NCI-H1694 (cell line): Measurements from ENCODE around the gene POLR2J.
"Not testable (repeated sequence)": the region's sequence is repeated elsewhere in the genome, so short reads cannot be mapped to it uniquely, and the experiment has no call there.

Source experiments
- DNase-seq: peaks from one replicate; lab custom pipeline; 2025; lab: John Stamatoyannopoulos, UW

The POLR2J gene

GRCh38 chr7:102478314-102479208, at the start of gene POLR2J:
Gene POLR2J (minus strand): TSS chr7:102478922. CDS start chr7:102478860, 62 bp downstream.
- not testable (repeated sequence) for DNase-seq

DNA sequence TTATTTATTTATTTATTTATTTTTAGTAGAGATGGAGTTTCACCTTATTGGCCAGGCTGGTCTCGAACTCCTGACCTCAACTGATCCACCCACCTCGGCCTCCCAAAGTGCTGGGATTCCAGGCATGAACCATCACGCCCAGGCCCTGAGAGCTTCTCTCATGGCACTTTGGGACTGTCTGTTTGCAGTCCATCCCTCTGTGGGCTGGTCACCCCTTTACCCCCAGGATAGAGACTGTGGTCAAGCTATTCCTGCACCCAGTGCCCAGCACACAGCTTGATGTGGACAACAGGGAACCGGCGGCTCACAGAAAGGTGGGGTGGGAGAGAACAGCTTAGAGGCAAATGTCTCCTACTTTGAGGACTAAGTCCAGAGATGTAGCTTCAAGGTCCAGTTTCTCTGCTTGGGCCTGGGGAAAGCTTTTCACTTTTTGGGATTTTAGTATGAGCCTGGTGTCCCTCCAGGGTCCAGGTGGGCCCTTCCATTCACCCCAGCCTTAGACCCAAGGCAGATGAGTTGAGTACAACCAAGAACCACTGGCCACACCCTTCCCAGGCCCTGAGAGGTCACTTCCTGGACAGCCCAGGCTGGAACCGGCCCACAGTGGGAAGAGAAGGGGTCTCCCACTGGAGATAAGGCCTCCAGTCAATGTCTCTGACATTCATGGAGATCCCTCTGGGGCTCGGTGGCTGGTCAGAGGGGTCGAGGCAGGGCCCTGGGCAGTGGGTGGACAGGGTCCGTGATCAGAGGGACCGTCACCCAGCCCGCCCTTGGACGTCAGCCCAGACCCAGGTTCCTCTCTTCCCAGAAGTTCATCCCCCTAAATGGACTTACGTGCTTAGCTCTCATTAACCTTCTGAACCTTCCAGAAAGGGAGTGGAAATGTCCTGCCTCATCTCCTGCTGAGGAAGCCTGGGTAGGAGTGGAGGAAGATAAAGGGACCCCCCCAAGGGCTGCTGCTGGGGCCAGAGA, 49.4 kb upstream of the POLR2J start:
- not testable (repeated sequence) for DNase-seq

DNA sequence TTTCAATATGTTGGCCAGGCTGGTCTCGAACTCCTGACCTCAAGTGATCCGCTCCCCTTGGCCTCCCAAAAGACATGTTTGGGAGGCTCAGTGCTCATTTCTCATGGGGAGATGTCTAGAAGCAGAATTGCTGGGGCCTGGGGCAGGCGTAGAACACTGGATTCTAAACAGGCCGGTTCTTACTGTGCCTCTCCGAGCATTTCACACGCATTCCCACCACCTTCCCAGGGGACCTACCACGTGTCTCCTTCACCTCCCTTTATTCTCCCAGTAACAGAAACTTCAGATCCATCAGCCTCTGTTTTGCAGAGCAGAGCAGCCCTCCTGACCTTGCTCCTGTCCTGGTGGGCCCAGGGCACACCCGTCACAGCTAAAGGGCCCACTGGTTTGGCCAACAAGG, 48.5 kb upstream of the POLR2J start:
- not testable (repeated sequence) for DNase-seq

GRCh38 chr7:102524803-102525202, 46.1 kb upstream of the POLR2J start:
- DNase-seq: not testable (repeated sequence)

DNA sequence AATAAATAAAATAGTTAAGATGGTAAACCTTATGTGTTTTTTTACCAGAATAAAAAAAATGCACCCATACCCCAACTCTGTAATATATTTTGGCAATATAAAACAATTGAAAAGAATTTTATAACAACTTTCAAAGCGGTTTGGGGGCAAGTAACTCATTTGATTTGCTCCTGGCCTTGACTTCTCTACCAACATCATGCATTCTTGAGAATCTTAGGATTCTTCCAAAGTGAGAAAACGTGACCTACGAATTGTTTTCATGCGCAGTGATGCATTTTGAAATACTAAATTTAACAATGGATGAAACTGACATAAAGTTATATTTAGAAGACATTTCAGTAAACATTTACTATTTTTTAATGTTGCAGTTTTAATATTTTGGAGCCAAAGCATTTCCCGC, 42.1 kb upstream of the POLR2J start:
- not testable (repeated sequence) for DNase-seq

DNA sequence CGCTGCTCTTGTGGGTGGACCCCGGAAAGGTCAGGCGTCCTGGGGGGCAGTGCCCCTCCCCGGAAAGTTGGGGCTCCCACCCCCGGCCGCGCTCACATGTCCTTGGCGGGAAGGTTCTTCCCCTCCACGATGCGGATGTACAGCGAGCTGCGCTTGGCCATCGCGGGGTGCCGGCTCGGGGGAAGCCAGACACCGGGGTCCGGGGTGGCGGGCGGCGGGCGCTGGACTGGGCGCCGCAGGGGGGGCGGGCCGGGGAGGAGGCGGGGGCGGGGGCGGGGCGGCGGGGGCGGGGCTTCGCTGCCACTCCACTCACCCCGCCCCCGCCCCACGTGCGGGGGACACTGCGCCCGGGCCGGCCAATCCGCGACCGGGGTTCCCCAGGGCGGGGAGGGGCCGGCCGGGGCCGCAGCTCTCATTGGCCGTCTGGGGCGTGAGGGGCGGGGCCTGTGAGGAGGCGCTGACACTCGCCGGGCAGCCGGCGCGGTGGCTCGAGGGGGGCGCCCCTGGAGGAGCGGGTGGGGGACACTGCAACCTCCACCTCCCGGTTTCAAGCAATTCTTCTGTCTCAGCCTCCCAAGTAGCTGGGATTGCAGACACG, 38.9 kb upstream of the POLR2J start, which contains the start of gene RASA4B:
RASA4B (minus strand) TSS at position 228 of the 598 bp plus-strand sequence; CDS start at position 161, 67 bp downstream.
- not testable (repeated sequence) for DNase-seq

DNA sequence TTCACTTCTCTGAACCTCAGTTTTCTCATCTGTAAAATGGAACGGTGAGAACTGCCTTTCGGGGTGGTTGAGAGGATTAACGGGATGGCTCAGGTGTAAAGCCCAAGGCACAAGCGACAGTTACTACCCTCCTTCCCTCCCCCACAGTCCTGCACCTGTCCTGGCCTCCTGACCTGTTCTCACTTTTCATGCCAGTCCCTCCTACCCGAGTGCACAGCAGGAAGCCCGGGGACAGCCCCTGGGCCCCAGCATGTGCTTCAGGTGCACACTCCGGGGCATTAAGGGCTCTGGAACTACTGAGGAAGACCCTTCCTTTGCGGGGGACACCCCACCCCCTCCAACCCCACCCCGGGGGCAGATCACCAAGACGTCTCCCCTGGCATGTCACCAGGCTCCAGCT, 38.2 kb upstream of the POLR2J start:
- DNase-seq: not testable (repeated sequence)

DNA sequence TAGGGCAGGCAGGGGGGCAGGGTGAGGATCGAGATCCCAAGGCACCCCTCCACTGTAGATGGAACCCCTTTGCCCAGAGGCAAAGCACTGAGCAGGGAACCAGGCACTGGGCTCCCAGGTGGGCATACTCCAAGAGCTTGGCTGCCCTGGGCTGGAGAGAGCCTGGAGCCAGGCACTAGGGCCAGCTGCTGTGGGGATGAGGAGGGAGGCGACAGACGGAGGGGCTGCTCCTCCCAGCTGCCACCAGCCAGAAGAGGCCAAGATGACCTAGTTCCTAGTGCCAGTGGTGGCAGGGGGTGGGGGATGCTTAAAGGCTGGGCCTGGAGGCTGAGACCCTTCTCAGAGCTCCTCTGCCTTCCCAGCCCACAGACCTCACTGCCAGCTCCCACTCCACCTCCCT, 37.2 kb upstream of the POLR2J start:
- DNase-seq: not testable (repeated sequence)

GRCh38 chr7:102514881-102515721, 36.4 kb upstream of the POLR2J start:
- not testable (repeated sequence) for DNase-seq

DNA sequence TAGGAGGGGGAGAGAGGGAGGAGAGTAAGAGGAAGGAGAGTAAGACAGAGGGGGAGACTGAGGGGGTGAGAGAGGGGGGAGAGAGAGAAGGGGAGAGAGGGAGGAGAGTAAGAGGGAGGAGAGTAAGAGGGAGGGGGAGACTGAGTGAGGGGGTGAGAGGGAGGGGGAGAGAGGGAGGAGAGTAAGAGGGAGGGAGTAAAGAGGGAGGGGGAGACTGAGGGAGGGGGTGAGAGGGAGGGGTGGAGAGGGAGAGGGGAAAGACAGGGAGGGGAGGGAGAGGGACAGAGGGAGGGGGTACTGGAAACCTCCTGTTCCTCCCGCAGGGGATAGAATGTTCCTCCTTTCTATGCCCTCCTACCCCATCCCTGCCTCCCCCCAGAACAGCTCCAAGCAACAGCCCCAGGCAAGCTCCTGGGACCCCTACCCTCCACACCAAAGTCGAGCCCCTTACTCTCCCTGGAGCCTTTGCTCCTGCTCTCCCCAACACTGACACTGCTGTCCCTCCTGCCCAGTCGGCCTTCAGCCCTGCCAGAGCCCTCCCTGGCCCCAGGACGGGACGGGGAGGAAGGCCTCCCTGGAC, 34.0 kb upstream of the POLR2J start:
- not testable (repeated sequence) for DNase-seq

DNA sequence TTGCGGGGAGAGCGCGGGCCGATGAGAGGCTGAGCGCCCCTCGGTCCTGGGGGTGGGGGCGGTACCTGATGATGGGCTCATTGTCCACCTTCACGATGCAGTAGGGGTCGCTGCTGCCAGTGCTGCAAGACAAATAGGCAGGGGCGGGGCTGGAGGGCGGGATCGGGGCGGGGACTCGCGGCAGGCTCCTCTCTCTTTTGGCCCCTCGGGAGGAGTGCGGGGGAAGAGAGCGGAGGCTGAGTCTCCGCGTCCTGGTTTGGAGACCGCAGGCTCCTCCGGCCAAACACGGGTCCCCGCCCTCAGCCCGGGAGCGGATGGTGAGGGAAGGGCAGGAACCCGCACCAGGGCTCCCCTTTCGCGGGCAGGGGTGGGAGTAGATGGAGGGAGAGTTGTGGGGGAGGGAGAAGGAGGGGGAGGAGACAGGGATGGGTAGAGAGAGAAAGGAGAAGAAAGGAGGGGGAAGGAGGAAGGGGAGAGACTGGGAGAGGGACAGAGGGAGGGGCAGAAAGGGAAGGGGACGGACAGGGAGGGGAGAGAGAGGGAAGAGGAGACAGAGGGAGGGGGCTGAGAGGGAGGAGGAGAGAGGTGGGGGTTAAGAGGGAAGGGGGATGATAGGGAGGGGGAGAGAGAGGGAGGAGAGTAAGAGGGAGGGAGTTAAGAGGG, 33.3 kb upstream of the POLR2J start:
- DNase-seq: not testable (repeated sequence)

DNA sequence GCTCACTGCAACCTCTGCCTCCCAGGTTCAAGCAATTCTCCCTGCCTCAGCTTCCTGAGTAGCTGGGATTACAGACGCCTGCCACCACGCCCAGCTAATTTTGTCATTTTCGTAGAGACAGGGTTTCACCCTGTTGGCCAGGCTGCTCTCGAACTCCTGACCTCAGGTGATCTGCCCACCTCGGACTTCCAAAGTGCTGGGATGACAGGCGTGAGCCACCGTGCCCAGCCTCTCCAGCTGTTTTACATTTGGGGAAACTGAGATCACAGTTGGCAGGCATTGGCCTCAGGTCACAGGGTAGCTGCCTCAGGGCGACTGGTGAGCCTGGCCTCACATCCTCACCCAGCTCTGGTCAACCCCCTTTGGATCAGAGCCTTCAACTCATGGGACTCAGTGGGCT, 31.9 kb upstream of the POLR2J start:
- not testable (repeated sequence) for DNase-seq

DNA sequence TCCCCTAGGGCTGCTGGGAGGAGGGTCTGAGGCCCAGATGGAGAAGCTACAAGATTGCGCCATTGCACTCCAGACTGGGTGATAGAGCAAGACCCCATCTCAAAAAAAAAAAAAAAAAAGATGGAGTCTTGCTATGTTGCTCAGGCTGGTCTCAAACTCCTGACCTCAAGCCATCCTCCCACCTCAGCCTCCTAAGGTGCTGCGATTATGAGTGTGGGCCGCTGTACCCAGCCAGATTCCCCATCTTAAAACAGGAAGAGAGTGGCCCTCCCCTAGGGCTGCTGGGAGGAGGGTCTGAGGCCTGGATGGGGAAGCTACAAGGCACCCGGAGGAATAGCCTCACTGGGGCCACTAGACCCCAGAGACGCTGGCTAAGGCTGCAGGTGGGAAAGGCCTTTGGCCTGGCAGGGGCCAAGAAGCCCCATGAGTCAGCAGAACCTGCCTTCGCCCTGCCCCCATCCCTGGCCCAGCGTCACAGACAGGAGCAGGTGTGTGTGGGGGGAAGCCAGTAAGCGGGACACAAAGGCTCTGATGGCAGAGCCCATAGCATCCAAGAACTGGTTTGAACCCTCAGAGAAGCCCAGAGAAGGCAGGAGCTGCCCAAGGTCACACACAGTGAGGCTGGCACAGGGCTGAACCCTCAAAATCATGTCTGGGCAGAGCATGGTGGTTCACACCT, 28.8 kb upstream of the POLR2J start:
- DNase-seq: not testable (repeated sequence)

- DNase-seq: not testable (repeated sequence)
Observed at GRCh38 chr7:102505298-102506185, 26.8 kb upstream of the POLR2J start.

DNA sequence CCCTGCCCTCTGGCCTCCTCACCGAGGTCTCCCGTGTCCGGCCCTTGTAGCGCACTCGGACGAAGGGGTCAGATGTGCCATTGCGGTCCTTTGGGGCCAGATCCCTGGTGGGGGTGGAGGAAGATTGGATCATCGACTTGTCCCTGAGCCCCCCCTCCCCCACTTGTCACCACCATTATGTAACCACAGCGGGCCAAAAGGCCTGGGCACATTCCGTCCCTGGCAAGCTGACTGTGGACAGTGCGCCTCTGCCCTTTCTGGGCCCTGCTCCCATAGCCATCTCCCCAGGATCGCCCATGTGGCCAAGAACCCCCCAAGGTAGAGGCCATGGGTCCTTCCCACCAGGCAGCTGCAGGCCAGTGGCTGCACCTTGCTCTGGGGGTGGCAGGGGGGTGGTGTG, 24.4 kb upstream of the POLR2J start:
- not testable (repeated sequence) for DNase-seq

- DNase-seq: not testable (repeated sequence)
Observed at GRCh38 chr7:102498321-102498720, 19.6 kb upstream of the POLR2J start.

DNA sequence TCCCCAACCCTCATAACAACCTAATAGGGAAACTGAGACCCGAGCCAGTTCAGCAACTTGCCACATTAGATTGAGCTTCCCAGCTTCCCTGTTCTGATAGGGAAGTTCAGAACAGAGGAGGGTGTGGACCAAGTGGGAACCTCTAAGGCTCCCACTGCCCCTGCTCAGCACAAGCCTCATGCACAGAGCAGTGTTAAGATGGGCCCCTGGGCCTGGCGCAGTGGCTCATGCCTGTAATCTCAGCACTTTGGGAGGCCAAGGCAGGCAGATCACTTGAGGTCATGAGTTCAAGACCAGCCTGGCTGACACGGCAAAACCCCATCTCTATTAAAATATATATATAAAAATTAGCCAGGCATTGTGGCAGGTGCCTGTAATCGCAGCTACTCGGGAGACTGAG, 18.6 kb upstream of the POLR2J start:
- not testable (repeated sequence) for DNase-seq

DNA sequence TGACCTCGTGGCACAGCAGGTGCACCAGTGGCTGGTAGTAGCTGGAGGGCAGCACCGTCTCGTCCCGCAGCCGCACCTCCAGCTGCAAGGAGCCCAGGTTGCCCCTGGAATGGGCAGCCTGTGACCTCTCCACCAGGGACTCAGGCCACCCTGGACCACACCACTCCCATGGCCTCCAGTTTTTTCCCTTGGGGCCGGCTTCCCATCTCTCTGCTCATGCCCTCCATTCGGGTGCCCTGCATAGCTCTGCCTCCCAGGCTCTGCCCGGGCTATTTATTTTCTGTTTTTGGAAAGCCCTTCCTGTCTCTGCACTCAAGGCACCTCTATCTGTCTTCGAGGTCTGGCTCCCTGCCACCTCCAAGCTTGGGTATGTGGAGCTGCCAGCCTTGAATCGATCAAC, 18.1 kb upstream of the POLR2J start:
- not testable (repeated sequence) for DNase-seq
